ENCODE measurements around the gene PARP4.

Gene PARP4

DNA sequence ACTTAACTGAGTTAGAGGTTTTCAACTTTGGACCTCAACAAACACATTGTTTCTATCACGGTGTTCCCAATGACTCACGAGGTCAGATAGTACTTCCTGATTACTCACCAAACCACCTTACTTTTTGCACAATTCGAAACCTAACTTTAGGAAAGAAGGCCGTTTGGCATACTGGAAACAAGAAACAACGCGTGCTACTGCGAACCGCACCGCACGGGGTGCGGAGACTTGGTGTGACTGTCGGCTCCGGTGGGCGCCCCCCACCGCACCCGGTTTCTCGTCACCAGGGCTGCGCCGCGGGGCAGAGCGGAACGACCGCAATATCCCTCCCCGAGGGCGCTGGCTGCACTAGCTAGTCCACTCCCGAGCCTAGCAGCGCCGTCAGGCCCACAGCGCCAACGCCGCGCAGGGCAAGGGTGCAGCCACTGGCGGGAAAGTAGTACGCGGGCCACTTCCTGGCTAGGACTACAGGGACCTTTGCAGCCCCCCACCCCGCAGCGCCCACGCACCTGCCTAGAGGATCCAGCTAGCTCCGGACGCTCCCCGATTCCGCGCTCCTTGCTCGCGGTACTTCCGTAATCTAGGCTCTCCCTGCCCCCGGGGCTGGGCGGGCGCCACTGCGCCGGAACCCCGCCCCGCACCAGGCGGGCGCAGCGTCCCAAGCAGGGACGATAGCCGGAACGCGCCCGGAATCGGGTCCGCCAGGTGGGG lies at the start of gene PARP4 (continued):
- TF ChIP-seq, protein P1, sequence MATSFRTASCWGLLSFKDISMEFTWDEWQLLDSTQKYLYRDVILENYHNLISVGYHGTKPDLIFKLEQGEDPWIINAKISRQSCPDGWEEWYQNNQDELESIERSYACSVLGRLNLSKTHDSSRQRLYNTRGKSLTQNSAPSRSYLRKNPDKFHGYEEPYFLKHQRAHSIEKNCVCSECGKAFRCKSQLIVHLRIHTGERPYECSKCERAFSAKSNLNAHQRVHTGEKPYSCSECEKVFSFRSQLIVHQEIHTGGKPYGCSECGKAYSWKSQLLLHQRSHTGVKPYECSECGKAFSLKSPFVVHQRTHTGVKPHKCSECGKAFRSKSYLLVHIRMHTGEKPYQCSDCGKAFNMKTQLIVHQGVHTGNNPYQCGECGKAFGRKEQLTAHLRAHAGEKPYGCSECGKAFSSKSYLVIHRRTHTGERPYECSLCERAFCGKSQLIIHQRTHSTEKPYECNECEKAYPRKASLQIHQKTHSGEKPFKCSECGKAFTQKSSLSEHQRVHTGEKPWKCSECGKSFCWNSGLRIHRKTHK (tag by site-specific recombination; IDR thresholded peaks at IDR 0.05) = no peak
- TF ChIP-seq ZNF19 (tag by site-specific recombination; IDR thresholded peaks at IDR 0.05; ENCODE audit: low read depth) (no peak), ZNF140 (tag by site-specific recombination; IDR thresholded peaks at IDR 0.05) (peak; percentile 55; the same call in 1 of the 2 replicates), ZNF585B (tag by site-specific recombination; IDR thresholded peaks at IDR 0.05) (no peak), PRDM1 (tag by site-specific recombination; IDR thresholded peaks at IDR 0.05) (no peak), ZBTB8A (tag by site-specific recombination; IDR thresholded peaks at IDR 0.05) (peak; percentile 98), ZNF510 (tag by site-specific recombination; IDR thresholded peaks at IDR 0.05; ENCODE audit: insufficient replicate concordance) (no peak), ZNF600 (tag by site-specific recombination; IDR thresholded peaks at IDR 0.05) (peak; percentile 88), ZNF184 (tag by site-specific recombination; IDR thresholded peaks at IDR 0.05) (no peak), FEZF1 (tag by site-specific recombination; IDR thresholded peaks at IDR 0.05) (peak; percentile 38), SALL2 (tag by site-specific recombination; IDR thresholded peaks at IDR 0.05; ENCODE audit: borderline replicate concordance) (no peak), ZNF670 (tag by site-specific recombination; IDR thresholded peaks at IDR 0.05; ENCODE audit: low read depth) (no peak), ZNF350 (tag by site-specific recombination; IDR thresholded peaks at IDR 0.05) (no peak), ZNF677 (tag by site-specific recombination; IDR thresholded peaks at IDR 0.05) (no peak), ZSCAN23 (tag by site-specific recombination; IDR thresholded peaks at IDR 0.05) (no peak), ZNF341 (tag by site-specific recombination; IDR thresholded peaks at IDR 0.05; ENCODE audit: low read depth) (peak; percentile 50), TRIM28 (IDR thresholded peaks at IDR 0.05; ENCODE audit: borderline replicate concordance, low read length) (no peak), ZNF560 (tag by site-specific recombination; IDR thresholded peaks at IDR 0.05; ENCODE audit: borderline replicate concordance) (no peak), ZNF654 (tag by site-specific recombination; IDR thresholded peaks at IDR 0.05; ENCODE audit: low read depth) (no peak), ZNF404 (tag by site-specific recombination; IDR thresholded peaks at IDR 0.05) (no peak), ZNF48 (tag by site-specific recombination; IDR thresholded peaks at IDR 0.05) (no peak), SP7 (tag by site-specific recombination; IDR thresholded peaks at IDR 0.05) (peak; percentile 68), ZNF521 (tag by site-specific recombination; IDR thresholded peaks at IDR 0.05) (no peak), ZNF266 (tag by site-specific recombination; IDR thresholded peaks at IDR 0.05; ENCODE audit: low read depth) (no peak), ZNF324 (tag by site-specific recombination; IDR thresholded peaks at IDR 0.05) (0 out of 2 replicates have a peak, but pooled peaks have one; percentile 37)
- TF ChIP-seq, protein P2, sequence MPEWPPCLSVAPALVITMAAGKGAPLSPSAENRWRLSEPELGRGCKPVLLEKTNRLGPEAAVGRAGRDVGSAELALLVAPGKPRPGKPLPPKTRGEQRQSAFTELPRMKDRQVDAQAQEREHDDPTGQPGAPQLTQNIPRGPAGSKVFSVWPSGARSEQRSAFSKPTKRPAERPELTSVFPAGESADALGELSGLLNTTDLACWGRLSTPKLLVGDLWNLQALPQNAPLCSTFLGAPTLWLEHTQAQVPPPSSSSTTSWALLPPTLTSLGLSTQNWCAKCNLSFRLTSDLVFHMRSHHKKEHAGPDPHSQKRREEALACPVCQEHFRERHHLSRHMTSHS (tag by site-specific recombination; IDR thresholded peaks at IDR 0.05) = no peak
- TF ChIP-seq, protein P3, sequence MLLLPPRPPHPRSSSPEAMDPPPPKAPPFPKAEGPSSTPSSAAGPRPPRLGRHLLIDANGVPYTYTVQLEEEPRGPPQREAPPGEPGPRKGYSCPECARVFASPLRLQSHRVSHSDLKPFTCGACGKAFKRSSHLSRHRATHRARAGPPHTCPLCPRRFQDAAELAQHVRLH (tag by site-specific recombination; IDR thresholded peaks at IDR 0.05) = no peak
- TF ChIP-seq, protein P4, sequence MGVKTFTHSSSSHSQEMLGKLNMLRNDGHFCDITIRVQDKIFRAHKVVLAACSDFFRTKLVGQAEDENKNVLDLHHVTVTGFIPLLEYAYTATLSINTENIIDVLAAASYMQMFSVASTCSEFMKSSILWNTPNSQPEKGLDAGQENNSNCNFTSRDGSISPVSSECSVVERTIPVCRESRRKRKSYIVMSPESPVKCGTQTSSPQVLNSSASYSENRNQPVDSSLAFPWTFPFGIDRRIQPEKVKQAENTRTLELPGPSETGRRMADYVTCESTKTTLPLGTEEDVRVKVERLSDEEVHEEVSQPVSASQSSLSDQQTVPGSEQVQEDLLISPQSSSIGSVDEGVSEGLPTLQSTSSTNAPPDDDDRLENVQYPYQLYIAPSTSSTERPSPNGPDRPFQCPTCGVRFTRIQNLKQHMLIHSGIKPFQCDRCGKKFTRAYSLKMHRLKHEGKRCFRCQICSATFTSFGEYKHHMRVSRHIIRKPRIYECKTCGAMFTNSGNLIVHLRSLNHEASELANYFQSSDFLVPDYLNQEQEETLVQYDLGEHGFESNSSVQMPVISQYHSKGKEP (tag by site-specific recombination; IDR thresholded peaks at IDR 0.05) = no peak
- TF ChIP-seq, protein P5, sequence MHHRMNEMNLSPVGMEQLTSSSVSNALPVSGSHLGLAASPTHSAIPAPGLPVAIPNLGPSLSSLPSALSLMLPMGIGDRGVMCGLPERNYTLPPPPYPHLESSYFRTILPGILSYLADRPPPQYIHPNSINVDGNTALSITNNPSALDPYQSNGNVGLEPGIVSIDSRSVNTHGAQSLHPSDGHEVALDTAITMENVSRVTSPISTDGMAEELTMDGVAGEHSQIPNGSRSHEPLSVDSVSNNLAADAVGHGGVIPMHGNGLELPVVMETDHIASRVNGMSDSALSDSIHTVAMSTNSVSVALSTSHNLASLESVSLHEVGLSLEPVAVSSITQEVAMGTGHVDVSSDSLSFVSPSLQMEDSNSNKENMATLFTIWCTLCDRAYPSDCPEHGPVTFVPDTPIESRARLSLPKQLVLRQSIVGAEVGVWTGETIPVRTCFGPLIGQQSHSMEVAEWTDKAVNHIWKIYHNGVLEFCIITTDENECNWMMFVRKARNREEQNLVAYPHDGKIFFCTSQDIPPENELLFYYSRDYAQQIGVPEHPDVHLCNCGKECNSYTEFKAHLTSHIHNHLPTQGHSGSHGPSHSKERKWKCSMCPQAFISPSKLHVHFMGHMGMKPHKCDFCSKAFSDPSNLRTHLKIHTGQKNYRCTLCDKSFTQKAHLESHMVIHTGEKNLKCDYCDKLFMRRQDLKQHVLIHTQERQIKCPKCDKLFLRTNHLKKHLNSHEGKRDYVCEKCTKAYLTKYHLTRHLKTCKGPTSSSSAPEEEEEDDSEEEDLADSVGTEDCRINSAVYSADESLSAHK (tag by site-specific recombination; IDR thresholded peaks at IDR 0.05) = no peak
- TF ChIP-seq, protein P6, sequence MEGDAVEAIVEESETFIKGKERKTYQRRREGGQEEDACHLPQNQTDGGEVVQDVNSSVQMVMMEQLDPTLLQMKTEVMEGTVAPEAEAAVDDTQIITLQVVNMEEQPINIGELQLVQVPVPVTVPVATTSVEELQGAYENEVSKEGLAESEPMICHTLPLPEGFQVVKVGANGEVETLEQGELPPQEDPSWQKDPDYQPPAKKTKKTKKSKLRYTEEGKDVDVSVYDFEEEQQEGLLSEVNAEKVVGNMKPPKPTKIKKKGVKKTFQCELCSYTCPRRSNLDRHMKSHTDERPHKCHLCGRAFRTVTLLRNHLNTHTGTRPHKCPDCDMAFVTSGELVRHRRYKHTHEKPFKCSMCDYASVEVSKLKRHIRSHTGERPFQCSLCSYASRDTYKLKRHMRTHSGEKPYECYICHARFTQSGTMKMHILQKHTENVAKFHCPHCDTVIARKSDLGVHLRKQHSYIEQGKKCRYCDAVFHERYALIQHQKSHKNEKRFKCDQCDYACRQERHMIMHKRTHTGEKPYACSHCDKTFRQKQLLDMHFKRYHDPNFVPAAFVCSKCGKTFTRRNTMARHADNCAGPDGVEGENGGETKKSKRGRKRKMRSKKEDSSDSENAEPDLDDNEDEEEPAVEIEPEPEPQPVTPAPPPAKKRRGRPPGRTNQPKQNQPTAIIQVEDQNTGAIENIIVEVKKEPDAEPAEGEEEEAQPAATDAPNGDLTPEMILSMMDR (tag by site-specific recombination; IDR thresholded peaks at IDR 0.05) = peak; percentile 70
- TF ChIP-seq, protein P7, sequence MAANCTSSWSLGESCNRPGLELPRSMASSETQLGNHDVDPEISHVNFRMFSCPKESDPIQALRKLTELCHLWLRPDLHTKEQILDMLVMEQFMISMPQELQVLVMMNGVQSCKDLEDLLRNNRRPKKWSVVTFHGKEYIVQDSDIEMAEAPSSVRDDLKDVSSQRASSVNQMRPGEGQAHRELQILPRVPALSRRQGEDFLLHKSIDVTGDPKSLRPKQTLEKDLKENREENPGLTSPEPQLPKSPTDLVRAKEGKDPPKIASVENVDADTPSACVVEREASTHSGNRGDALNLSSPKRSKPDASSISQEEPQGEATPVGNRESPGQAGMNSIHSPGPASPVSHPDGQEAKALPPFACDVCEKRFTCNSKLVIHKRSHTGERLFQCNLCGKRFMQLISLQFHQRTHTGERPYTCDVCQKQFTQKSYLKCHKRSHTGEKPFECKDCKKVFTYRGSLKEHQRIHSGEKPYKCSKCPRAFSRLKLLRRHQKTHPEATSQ (tag by site-specific recombination; IDR thresholded peaks at IDR 0.05) = 0 out of 2 replicates have a peak, but pooled peaks have one; percentile 79
